Activated gamma-delta T cell treated with anti-CD3 and anti-CD28 coated beads, Interleukin-2, amount 50 U/mL, for 16 hours (primary cell): ENCODE data around the gene NCBP3.
"Not testable (repeated sequence)": the region's sequence is repeated elsewhere in the genome, so short reads cannot be mapped to it uniquely, and the experiment has no call there.

Experiments
- DNase-seq: peaks from one replicate; pipeline ENCODE4 v3.0.0-alpha.2; 2020; ENCODE audit warnings: low read depth

NCBP3 gene

DNA sequence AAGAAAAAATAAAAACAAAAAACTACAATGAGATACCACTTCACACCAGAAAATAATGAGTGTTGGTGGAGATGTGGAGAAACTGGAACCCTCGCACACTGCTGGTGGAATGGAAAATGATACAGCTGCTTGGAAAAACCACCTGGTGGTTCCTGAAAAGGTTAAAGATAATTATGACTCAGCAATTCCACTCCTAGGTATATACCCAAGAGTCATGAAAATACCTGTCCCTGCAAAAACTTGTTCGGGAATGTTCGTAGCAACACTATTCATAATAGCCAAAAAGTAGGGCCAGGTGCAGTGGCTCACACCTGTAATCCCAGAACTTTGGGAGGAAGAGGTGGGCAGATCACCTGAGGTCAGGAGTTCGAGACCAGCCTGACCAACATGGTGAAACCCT, 36.9 kb downstream of the NCBP3 start:
- DNase-seq = no peak

DNA sequence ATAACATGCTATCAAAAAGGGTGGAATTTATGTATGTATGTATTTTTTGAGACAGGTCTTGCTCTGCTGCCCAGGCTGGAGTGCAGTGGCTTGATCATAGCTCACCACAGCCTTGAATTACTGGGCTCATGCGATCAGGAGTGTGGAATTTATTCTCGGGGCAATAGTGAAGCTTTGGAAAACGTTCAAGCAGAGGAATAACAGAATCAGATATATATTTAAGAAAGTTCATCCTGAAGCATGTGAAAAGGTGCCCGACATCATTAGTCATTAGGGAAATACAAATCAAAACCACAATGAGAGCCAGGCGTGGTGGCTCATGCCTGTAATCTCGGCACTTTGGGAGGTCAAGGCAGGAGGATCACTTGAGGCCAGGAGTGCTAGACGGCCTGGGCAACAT, 37.3 kb downstream of the NCBP3 start:
- no peak for DNase-seq

DNA sequence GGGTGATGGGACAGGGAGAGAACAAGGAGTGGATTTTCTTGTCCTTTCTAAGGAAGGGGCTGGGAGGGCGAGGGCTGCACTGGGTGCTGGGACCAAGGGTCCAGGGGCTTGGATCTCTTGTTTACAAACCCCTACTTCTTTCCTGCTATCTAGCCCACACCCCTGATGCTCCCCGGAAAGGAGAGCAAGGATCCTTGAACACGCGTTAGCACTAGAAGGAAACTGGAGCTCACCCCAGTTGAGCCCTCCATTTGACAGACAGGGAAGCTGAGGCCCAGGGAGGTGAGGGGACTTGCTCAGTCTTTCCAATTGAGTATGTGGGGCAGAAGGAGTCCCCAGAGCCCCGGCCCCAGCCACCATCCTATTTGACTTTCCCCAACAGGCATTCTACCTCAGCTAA, 40.5 kb downstream of the NCBP3 start:
- DNase-seq = no peak

DNA sequence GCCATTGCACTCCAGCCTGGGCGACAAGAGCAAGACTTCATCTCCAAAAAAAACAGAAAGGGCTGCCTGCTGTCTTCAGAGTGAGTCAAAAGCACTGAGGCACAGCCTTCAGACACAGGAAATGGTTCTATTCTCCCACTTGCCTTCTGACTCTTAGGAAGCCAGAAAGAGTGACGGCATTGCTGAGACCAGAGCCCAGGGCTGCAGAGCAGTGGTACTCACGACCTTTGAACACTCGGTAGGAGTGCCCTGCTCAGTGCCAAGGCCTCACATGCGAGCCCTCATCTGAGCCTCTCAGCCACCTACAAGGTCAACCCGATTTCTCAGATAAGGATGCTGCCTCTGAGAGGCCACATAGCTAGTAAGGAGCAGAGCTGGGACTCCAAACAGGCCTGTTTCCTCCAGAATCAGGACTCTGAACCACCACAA, 41.5 kb downstream of the NCBP3 start:
- DNase-seq = no peak

DNA sequence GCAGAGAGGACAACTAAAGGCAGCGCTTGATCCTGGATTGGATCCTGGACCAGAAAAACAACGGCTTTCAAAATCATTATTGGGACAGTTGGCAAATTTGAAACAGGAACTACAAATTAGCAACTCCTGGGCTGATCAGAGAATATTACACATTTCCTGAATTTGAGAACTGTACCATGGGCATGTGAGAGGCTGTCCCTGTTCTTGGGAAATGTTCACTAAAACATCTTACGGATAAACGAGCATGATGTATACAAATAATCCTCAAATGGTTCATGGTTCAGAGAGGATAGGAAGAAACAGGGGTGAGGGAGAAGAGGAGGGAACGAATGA, 42.8 kb downstream of the NCBP3 start:
- DNase-seq = no peak

DNA sequence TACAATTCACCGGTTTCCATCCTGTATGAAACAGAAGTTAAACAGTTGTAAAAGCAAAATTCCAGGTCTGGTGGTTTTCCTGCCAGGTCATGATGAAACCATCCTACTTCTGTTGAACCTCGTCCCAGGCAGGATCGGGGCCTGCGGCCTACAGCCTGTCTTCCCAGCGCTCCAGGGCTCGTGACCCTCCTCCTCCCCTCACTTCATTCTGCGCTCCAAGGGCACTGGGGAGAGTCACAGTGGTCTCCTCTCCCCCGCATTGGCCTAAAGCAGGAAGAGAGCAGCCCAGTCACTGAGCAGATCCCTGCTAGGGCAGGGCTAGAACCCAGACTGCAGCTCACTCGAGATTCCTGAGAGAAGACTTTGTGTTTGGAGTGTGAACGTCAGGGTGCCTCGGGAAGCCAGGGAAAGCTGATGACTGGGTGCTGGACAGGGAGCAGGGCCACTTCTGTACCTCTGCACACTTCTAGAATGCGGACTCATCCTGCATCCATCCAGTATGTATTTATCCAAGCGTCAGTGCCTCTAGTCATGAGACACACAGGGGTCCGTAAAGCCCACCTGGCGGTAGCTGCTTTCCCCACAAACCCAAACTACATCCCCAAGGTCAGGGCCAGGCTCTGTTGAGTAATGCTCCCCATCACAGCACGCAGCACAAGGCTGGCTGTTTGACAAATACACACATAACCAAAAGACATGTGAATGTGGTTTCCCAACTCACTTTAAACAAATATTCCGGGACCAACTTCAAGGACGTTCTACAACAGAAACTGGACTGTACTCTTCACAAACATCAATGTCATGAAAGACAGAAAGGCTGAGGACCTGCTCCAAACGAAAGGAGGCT, 43.4 kb downstream of the NCBP3 start:
- DNase-seq = no peak

DNA sequence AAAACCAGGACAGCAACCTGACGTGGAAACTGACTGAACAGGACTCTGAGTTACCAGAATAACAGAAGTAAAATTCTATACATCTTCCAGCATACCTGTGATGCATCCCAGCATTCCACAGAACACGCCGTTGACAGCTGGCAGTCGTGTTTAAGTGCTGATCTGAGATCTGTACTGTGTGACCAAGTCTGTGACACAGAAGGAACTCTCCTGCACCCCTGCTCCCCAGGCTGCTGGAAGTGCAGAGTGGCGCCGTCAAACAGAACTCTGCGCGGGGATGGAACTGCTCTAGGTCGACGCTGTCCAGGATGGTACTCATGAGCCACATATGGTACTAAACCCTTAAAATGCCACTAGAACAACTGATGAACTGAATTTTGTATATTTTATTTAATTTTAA, 44.3 kb downstream of the NCBP3 start:
- DNase-seq = no peak

DNA sequence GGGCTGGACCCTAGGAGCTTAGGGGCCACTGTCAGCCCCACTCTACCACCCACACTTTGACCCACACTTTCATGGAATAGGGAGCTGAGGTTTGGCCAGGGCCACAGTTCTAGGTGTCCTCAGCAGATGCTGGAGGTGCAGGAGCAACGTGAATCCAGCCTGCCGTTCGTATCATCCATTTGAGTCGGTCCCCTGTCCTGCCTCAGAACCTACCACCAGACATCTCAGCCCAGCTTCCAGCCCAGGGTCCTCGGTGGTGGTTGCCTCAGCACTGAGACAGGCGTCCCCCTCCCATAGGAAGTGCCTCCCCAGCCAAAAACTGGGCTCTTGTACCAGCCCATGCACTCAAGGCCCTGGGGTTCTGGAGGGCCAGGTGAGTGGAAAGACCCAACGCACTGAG, 44.7 kb downstream of the NCBP3 start:
- no peak for DNase-seq

DNA sequence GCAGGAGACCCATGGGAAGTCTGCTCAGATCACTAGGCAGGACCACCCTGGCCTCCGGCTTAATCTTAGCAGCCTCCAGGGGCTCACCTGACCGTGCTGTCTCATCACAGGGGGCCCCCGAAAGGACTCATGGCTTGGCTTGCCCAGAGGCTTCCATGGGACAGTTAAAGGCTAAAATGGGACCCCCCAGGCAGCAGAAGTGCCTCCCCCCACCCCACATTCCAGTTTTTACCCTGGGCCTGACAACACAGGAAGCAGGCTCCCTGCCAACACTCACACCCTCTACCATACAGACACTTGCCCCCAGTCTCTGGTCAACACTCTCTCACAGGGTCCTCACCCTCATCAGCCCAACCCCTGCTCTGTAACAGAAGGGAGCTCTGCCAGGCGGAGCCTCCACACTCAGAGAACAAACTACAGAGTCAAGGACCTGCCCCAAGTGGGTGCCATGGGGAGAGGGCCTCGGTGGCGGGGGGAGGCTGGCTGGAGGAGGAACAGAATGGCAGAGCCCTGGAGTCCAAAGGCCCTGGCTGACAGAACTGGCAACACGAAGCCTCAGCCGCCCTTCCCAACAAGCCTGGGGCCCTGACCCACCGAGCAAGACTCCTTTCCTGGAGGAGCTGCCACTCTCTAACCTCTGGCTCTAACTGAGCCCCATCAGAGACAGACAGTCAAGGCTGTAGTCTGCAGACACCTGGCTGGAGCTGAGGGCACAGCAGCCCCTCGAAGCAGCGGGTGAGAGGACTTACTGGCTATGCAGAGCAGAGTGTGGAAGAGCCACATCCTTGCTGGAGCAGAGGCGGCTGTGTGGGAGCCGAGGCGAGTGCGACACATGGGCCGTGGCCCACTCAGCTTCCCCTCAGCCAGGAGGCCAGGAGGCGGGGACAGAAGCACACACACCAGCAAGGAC, 45.4 kb downstream of the NCBP3 start, which contains the start of gene ITGAE:
ITGAE (minus strand) TSS at position 827 of the 910 bp plus-strand sequence; CDS start at position 783, 44 bp downstream.
- no peak for DNase-seq

DNA sequence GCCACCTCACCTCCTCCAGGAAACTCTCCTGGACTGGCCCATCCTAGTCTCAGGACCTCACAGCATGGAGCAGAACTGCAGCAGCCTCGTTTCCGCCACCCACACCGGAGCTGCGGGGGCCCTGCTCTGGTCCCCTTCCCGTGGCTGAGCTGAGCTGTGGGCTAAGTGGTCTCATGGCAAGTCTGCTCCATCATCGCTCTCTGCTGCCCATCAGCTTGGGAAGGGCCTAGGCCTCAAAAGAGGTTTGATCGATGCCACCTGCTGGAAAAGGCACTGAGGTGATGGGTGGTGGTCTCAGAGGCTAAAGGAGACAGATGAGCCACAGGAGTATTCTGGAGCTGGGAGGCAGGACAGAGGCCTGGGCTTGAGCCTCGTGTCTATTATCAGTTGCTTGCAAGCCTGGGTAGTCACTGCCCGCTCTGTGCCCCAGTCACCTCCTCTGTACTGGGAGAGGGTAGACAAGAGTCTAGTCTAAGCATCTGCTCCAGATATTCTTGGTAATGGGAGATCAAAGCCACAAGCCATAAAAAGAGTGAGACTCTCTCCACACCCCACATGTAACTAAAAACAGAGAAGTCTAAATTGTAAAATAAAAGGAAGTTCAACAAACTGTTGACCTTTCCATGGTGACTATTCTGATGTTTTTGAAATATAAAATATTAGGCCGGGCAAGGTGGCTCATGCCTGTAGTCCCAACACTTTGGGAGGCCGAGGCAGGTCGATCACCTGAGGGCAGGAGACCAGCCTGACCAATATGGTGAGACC, 46.7 kb downstream of the NCBP3 start:
- no peak for DNase-seq

DNA sequence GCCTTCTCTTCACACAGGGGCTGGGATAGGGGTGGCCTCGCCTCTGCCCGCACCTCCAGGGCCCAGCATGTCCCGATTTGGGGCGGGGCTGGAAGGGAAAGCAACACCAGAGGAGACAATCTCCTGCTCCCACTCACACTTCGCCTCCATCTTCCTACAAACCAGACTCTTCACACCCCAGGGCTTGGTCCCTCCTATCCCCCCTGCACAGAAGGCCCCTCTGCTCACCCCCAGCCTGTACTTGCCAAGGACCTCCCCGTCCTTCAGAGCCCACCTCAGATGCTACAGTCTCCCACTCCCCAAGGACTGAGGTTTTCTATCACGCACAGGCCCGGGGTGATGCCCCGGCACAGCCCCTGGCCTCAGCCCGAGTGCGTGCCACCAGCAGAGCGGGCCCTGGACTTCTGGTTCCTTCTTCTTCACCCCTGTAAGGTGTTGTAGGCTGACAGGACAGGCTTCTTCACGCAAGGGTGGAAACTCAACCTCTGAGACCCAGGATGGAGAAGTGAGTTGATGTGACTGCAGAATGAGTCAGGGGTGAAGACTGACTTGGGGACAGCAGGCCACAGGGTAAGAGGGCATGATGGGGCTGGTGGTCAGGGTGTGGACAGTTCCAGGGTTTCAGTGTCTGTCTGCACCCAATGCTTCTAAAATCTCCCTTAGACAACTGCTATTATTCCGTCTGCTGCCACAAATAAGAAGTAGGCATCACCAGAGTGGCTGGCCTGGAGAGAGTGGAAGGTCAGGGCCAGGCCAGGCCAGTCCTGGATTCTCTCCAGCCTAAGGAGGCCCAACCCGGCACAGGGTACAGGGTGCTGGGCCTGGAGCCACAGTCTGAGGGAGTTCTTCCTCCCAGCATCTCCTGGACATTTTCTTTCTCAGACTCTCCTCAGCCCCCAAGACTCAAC, 47.5 kb downstream of the NCBP3 start:
- DNase-seq = no peak

DNA sequence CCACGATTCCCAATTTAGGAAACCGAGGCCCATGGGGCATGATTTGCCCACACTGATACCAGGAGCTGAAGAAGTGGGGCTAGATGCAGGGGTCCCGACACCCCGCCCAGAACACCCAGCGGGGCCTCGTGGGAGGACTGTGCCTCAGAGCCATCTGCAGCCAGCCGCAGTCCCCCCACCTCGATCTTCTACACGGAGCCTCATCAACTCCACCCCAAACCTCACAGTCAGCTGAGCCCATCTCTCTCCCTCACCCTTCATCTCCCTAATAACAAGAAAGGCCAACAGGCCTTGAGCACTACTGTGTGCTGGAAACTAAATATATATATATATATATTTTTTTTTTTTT, 49.2 kb downstream of the NCBP3 start:
- no peak for DNase-seq

DNA sequence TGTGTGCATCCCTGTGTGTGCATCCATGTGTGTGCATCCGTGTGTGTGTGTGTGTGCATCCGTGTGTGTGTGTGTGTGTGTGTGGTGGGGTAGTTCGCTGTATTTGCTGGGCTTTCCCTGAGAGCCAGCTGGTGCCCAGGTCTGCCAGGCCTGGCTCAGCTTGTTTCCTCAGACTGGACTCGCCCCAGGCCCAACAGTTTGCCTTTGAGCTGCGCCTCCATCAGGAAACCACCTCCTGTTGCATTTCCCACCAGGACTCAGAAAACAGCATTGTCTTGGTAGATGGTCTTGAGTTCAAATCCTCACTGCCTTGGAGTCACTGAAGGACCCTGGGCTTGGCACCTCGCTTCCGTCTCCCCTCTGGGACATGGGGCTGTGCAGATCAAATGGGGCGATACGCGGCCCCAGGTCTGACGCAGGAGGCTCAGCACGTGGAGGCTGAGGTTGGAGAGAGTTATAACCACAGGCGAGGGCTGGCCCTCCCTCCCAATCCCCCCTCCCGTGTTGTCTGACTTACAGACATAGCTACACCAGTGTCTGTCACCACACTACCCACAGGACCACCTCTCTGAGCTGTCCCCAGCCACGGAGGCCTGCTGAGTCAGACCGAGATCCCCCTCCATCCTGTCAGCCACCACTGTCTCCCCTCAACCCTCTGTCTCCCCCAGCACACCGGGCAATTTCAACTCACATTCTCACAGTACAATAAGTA, 49.8 kb downstream of the NCBP3 start:
- DNase-seq = peak; percentile 89

DNA sequence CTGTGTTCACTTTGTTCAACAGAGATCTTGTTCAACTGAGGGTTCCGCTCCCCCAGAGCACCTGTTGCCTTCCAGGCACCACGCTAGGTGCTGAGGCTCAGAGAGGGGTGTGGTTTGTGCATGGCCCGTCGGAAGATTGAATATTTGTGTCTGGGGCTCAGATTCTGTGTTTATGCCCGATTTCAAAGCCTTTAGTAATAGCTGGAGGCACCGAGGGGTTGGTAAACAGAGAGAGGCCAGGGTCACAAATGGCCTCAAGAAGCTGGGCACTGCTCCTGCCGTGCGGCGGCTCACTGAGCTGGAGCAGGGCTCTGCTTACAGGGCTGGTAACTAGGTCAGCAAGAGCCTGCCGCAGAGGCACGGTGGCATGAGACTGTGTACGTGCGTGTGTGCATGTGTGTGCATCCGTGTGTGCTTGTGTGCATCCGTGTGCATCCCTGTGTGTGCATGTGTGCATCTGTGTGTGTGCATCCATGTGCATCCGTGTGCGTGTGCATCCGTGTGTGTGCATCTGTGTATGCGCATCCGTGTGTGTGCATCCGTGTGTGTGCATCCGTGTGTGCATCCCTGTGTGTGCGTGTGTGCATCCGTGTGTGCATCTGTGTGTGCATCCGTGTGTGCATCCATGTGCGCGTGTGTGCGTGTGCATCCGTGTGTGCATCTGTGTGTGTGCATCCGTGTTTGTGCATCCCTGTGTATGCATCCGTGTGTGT, 50.5 kb downstream of the NCBP3 start:
- DNase-seq = no peak

DNA sequence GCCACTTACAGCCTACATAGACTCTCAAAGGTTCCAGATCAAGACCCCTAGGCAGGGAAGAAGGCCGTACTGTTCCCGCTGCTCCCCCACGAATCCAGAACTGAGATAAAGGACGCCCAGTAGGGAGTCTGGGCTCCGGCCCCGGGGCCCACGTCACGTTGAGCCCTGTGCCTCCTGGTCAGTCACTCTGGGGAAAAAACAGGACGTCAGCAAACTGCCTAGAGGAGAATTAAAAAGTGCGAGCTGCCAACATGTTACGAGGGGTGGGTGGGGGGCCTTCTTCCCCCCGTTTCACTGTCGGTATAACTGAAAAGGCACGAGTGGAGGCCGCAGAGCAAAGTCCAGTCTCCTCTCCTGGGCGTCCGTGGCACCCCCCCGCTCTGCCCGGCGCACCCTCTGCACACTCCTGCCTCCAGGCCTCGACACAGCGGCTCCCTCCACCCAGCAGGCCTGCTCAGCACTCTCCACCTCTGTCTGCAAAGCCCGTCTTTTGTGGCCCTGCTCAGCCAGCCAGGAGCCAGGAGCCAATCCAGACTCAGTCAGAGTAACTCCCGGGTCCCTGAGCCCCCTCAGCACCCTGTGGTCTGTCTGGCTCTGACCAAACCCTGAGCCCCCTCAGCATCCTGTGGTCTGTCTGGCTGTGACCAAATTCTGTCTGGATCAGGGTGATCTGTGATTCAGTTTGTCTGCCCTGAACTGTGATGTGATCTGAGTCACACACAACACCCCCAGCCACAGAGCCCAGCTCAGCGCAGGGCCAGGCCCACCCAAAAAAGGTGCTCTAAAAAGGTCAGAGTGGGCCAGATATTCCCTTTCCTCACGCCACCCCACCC, 51.3 kb downstream of the NCBP3 start:
- peak; percentile 70 for DNase-seq

DNA sequence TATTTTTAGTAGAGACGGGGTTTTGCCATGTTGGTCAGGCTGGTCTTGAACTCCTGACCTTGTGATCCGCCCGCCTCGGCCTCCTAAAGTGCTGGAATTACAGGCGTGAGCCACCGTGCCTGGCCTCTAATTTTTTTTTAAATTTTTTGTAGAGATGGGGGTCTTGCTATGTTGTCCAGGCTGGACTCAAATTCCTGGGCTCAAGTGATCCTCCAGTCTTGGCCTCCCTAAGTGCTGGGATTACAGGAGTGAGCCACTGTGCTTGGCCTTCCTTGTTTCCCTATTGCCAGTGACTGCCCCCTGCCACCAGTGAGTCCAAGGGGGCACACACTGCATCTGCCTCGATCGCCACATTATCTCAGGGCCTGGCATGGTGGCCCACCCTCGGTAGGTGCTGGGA, 51.9 kb downstream of the NCBP3 start:
- DNase-seq = not testable (repeated sequence)

DNA sequence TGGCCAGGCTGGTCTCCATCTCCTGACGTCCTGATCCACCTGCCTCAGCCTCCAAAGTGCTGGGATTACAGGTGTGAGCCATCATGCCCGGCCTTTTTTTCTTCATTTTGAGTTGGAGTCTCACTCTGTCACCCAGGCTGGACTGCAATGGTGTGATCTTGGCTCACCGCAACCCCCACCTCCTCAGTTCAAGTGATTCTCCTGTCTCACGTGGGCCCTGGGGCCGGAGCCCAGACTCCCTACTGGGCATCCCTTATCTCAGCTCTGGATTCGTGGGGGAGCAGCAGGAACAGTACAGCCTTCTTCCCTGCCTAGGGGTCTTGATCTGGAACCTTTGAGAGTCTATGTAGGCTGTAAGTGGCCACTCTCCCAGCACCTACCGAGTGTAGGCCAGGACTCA, 52.8 kb downstream of the NCBP3 start:
- not testable (repeated sequence) for DNase-seq

DNA sequence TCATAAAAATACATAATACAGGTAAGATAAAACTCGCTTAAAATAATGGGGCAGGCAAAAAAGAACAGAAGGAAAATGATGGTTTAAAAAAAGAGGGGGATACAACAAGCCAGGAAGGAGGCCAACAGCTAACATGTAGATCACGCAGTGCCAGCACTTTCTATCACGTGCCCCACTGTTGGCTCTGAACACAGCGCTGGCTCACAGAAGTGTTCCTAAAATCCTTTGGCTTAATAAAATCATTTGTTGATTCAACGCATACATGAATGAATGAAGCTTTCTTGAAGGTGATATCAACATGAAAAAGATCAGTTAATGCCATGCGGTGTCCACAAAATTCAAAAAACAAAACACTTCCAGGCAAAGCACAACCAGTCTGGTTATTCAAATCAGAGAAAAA, 53.6 kb downstream of the NCBP3 start:
- no peak for DNase-seq

DNA sequence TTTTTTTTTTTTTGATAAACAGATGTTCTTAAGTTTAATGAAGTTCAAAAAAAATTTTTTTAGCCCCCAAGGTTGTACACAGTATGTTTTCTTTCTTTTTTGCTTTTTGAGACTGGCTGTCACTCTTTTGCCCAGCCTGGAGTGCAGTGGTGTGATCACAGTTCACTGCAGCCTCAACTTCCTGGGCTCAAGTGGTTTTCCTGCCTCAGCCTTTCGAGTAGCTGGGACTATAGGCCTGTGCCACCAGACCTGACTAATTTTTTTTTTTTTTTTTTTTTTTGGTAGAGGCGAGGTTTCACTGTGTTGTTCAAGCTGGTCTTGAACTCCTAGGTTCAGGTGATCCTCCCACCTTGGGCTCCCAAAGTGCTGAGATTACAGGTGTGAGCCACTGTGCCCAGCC, 57.8 kb downstream of the NCBP3 start:
- DNase-seq = no peak
